Esophagus squamous epithelium (tissue), 5 donors: ENCODE results near the gene ELF5. TPM values are rescaled to one million over a fixed set of nuclear protein-coding genes. Genes with fewer than 3 reads are reported as not detected.

ENCODE experiments used
- DNase-seq: peaks from one replicate; lab custom pipeline; 2025; lab: John Stamatoyannopoulos, UW
- H3K27ac ChIP-seq, 4 donors: fragments of 200-600 bp; sonication (generic); one replicate each; pipeline ENCODE4 v1.5.1; 2016 to 2019; ENCODE audit warnings: mild to moderate bottlenecking in 1 of 4
- H3K27me3 ChIP-seq, 4 donors: fragments of 200-600 bp; sonication (generic); 1 replicate in 3 of 4; 2 replicates in 1 of 4; pipeline versions ENCODE4 v1.5.1 to v1.6.0; 2017 to 2021; ENCODE audit warnings: antibody characterized with exemption in 1 of 4
- H3K36me3 ChIP-seq, 3 donors: fragments of 200-600 bp; sonication (generic); one replicate each; pipeline ENCODE4 v1.5.1; 2016 to 2019
- H3K4me1 ChIP-seq, 3 donors: fragments of 200-600 bp; sonication (generic); one replicate each; pipeline ENCODE4 v1.5.1; 2017 to 2019
- H3K4me3 ChIP-seq, 4 donors: fragments of 200-600 bp; sonication (generic); 1 replicate in 3 of 4; 2 replicates in 1 of 4; pipeline ENCODE4 v1.5.1; 2016 to 2019; ENCODE audit warnings: mild to moderate bottlenecking in 2 of 4, moderate library complexity in 1 of 4
- H3K9me3 ChIP-seq, 3 donors: fragments of 200-600 bp; sonication (generic); one replicate each; pipeline ENCODE4 v1.5.1; 2016 to 2019
- POLR2A ChIP-seq, 4 donors: fragments of 450-650 bp; IDR thresholded peaks; one replicate each; pipeline ENCODE4 v1.6.1; 2017; ENCODE audit warnings: antibody characterized with exemption in 4 of 4, mild to moderate bottlenecking in 4 of 4, moderate library complexity in 3 of 4
- WGBS, 2 donors: methylation state at CpG; one replicate each; pipeline ENCODE4 v1.1.5; 2018; 5-methylcytosine and 5-hydroxymethylcytosine counted together
- intact Hi-C: fragments of 100-400 bp; cut with DNase I; formaldehyde crosslinking; loops from one replicate; pipeline ENCODE4 v1.15.0; 2022
- total RNA-seq, 4 donors: library from RNA; depleted of rRNA; stranded (reverse); fragments of >200 nt; gene quantifications; one replicate each; pipeline ENCODE4 v1.1.0, GENCODE V29; 2016
- TF ChIP-seq, protein P1 (sequence below), 6 experiments: fragments of 450-650 bp in 4 of 6; fragments of 200-600 bp in 2 of 6; sonication (generic) in 2 of 6; IDR thresholded peaks; one replicate each; pipeline ENCODE4 v1.5.1; 2016 to 2019; ENCODE audit warnings: antibody characterized with exemption in 6 of 6, mild to moderate bottlenecking in 4 of 6, moderate library complexity in 4 of 6
- donor health status: DM: yes; HTN: yes; CAD: no.

Gene ELF5
- total RNA-seq, 4 donors from 2014 or later: 0.11 to 1.8 (median 0.32) TPM

DNA sequence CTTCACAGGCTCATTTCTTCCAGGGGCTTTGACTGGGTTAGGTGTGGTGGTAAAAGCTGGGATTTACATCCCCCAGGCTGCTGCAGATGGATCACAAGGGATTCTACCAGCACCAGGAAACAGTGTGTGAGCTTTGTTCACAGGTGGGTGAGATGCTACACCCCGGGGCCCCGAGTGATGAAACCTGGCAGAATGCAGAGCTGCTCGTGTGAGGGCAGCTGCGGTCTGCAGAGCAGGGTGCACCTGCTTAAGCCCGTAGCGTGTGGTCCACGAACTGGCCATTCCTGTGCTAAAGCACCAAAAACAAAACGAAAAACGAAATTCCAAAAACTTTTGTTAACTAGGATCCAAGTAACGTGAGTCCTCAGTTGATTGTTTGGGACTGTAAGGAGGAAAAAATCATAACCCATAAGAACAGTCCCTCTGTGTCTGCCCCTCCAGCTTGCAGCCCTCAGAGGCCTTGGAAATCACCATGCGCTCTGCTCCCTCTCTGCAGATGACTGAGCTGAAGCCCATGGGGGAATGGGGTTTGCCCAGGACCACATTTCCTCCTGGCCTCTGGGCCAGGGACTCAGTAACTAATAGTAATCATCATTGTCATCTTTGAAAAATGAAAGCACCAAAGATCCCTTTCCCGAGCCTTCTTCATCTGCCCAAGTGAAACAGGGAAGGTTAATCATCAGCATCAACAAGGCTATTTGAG is 24.6 kb downstream of the ELF5 start:
- DNase-seq: no peak
- 84 to 85% methylated on average over 8 to 12 of the region's 12 CpGs for WGBS, 2 donors
- no peaks in the 10 kb centered on the region for H3K9me3 ChIP-seq
- no peak overlapping the region for H3K27ac ChIP-seq
- no peaks in the 10 kb centered on the region for H3K4me1 ChIP-seq
- H3K36me3 ChIP-seq: no peaks in the 10 kb centered on the region
- intact Hi-C loops: no loop called here
- peaks cover 0 to 23% (median 0%) of the 10 kb centered on the region in 4 donors for H3K27me3 ChIP-seq
- no peak overlapping the region for H3K4me3 ChIP-seq
- TF ChIP-seq, protein P1, sequence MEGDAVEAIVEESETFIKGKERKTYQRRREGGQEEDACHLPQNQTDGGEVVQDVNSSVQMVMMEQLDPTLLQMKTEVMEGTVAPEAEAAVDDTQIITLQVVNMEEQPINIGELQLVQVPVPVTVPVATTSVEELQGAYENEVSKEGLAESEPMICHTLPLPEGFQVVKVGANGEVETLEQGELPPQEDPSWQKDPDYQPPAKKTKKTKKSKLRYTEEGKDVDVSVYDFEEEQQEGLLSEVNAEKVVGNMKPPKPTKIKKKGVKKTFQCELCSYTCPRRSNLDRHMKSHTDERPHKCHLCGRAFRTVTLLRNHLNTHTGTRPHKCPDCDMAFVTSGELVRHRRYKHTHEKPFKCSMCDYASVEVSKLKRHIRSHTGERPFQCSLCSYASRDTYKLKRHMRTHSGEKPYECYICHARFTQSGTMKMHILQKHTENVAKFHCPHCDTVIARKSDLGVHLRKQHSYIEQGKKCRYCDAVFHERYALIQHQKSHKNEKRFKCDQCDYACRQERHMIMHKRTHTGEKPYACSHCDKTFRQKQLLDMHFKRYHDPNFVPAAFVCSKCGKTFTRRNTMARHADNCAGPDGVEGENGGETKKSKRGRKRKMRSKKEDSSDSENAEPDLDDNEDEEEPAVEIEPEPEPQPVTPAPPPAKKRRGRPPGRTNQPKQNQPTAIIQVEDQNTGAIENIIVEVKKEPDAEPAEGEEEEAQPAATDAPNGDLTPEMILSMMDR (IDR thresholded peaks at IDR 0.05): no peak
- no peak for TF ChIP-seq POLR2A (IDR thresholded peaks at IDR 0.05)

DNA sequence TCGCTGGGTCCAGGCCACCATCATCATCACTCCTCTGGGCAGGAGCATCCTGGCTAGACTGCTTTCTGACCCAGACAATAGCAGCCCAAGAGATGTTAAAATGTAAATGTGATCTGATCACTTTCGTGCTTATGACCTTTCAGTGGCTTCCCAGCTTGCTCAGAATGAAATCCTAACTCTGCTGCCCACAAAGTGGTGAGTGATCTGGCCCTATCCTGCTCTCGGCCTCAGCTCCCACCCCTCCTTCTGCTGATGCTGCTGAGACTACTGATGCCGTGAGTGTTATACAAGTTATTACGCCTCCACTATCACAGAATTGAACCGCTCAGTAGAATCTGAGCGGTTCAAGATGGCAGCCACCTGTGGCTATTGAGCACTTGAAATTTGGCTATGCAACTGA is 26.2 kb downstream of the ELF5 start:
- Histone ChIP-seq H3K4me3 (no peak overlapping the region), H3K9me3 (no peaks in the 10 kb centered on the region), H3K36me3 (no peaks in the 10 kb centered on the region), H3K27ac (no peak overlapping the region), H3K27me3 (peaks cover 0 to 19% (median 0%) of the 10 kb centered on the region in 4 donors), H3K4me1 (no peaks in the 10 kb centered on the region)
- no peak for TF ChIP-seq POLR2A (IDR thresholded peaks at IDR 0.05)
- TF ChIP-seq, protein P1 (IDR thresholded peaks at IDR 0.05): no peak
- intact Hi-C loops: no loop called here
- WGBS, 2 donors: 78 to 85% methylated on average over 7 of the region's 7 CpGs
- no peak for DNase-seq

DNA sequence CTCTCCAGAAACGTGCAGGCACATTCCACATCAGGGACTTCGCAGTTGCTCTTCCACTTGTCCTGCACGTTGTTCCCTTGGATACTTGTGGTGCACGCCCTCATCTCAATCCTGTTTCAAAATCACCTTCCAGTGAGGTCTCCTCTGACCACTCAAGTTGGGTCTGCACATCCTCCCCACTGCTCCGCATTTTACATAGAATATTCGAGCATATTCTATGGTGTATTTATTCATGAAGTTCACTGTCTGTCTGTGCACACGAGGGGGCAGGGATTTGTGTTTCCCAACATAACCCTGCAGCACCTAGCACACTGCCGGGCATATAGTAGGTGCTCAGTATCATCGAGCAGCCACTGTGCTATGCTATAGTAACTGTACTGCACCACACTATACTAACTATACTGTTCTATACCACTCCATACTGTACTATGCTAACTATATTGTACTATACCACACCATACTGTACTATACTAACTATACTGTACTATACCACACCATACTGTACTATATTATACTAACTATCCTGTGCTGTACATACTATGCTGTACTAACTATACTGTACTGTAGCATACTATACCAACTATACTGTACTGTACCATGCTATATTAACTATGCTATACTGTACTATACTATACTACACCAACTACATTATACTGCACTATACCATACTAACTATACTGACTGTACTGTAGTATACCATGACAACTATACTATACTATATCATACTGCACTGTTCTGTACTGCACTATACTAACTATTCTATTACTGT is 30.3 kb downstream of the ELF5 start:
- peaks cover 0 to 15% (median 0%) of the 10 kb centered on the region in 4 donors for H3K27me3 ChIP-seq
- WGBS, 2 donors: 79 to 81% methylated on average over 9 of the region's 9 CpGs
- no peak for DNase-seq
- H3K27ac ChIP-seq: no peak overlapping the region
- peaks cover 0 to 5% (median 0%) of the 10 kb centered on the region in 3 donors for H3K4me1 ChIP-seq
- no peak overlapping the region for H3K4me3 ChIP-seq
- TF ChIP-seq, protein P1 (IDR thresholded peaks at IDR 0.05): no peak
- no peak for TF ChIP-seq POLR2A (IDR thresholded peaks at IDR 0.05)
- intact Hi-C loops: loop anchor here (5.0 kb wide), 1 partner anchor 121 kb away; no protein-coding TSS in a partner anchor
- no peaks in the 10 kb centered on the region for H3K36me3 ChIP-seq
- H3K9me3 ChIP-seq: no peaks in the 10 kb centered on the region

DNA sequence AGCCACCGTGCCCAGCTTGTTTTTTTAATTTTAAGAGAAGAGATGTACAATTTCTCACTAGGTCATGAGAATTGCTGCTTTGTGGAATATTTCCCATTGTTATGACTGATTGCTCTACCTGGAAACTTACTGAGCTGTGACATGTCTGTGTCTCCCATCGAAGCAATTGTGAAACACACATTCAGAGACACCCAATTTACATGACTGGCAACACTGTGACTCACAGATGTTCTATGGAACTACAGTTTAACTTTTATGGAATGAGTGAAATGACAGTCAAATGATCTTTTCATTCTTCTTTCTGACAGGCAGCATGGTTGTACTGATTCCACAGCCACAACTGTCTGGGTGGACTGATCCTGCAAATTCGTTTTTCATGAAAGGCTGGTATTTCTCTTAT is 32.3 kb downstream of the ELF5 start:
- H3K4me3 ChIP-seq: no peak overlapping the region
- peaks cover 0 to 5% (median 0%) of the 10 kb centered on the region in 3 donors for H3K4me1 ChIP-seq
- no peaks in the 10 kb centered on the region for H3K9me3 ChIP-seq
- no peaks in the 10 kb centered on the region for H3K36me3 ChIP-seq
- intact Hi-C loops: loop anchor here (5.0 kb wide), 1 partner anchor 119 kb away; no protein-coding TSS in a partner anchor
- peaks cover 0 to 18% (median 0%) of the 10 kb centered on the region in 4 donors for H3K27me3 ChIP-seq
- no peak overlapping the region for H3K27ac ChIP-seq
- no peak for DNase-seq
- TF ChIP-seq, protein P1 (IDR thresholded peaks at IDR 0.05): no peak
- no peak for TF ChIP-seq POLR2A (IDR thresholded peaks at IDR 0.05)
- WGBS, 2 donors: 28 to 61% methylated on average over 3 of the region's 3 CpGs

DNA sequence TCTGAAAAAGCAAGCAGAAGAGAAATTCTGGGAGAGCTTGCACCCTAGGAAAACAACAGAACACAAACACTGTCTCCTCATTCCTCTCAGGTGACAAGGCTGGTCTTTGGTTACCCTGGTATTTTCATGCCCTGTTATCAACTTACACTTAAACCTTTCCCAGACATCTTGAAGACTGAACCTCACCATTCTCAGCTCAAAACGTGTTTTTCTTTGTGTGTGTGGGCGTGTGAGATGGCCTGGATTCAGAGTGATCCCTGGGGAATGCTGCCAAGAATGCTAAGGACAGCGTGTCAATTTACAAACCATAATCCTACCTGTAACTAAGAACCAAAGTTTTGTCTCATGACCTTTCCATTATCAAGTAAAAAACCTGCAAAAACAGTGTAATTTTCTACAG is 33.3 kb downstream of the ELF5 start:
- 15 to 27% methylated on average over 3 of the region's 3 CpGs for WGBS, 2 donors
- Histone ChIP-seq H3K27ac (no peak overlapping the region), H3K4me1 (peaks cover 0 to 5% (median 0%) of the 10 kb centered on the region in 3 donors), H3K9me3 (no peaks in the 10 kb centered on the region), H3K27me3 (peaks cover 0 to 18% (median 0%) of the 10 kb centered on the region in 4 donors), H3K4me3 (no peak overlapping the region), H3K36me3 (no peaks in the 10 kb centered on the region)
- intact Hi-C loops: loop anchor here (5.0 kb wide), 1 partner anchor 118 kb away; no protein-coding TSS in a partner anchor
- TF ChIP-seq, protein P1 (IDR thresholded peaks at IDR 0.05): no peak
- no peak for TF ChIP-seq POLR2A (IDR thresholded peaks at IDR 0.05)
- DNase-seq: no peak
